Colonic mucosa (tissue), 4 donors: ENCODE data around the gene IGF2BP2. TPM values are rescaled to one million over a fixed set of nuclear protein-coding genes. Genes with fewer than 3 reads are reported as not detected.

Experiments
- DNase-seq: peaks from one replicate; pipeline ENCODE4 v3.0.0-alpha.2; 2020
- H3K27ac ChIP-seq: fragments of 200-600 bp; one replicate; pipeline ENCODE4 v1.8.0; 2021
- H3K27me3 ChIP-seq: fragments of 200-600 bp; one replicate; pipeline ENCODE4 v1.8.0; 2021
- H3K36me3 ChIP-seq: fragments of 200-600 bp; one replicate; pipeline ENCODE4 v1.8.0; 2021
- H3K4me1 ChIP-seq: fragments of 200-600 bp; one replicate; pipeline ENCODE4 v1.8.0; 2021; ENCODE audit warnings: mild to moderate bottlenecking
- H3K4me3 ChIP-seq: fragments of 200-600 bp; one replicate; pipeline ENCODE4 v1.8.0; 2021
- H3K9ac ChIP-seq, 2 donors: one replicate each; pipeline ENCODE4 v1.7.0; 2013; ENCODE audit warnings: control low read depth in 2 of 2, low read depth in 2 of 2, low read length in 2 of 2
- H3K9me3 ChIP-seq: fragments of 200-600 bp; one replicate; pipeline ENCODE4 v1.8.0; 2021
- CTCF ChIP-seq: fragments of 200-600 bp; IDR thresholded peaks from one replicate; pipeline ENCODE4 v1.8.0; 2022; ENCODE audit warnings: antibody characterized with exemption, mild to moderate bottlenecking
- intact Hi-C: fragments of 100-400 bp; cut with DNase I; formaldehyde crosslinking; loops from one replicate; pipeline ENCODE4 v1.14.1; 2022
- total RNA-seq, 2 donors: library from RNA; stranded (reverse); fragmentation: NEBNext Ultra II Directional in 1 of 2; extraction: Animal tissue kit (Norgen Biotek cat#: 25700) in 1 of 2; gene quantifications; one replicate each; pipeline ENCODE4 v1.2.1, GENCODE V29; 2021
- donor health status: healthy.
- donor health status: DM: no; HTN: no; CAD: no.
- donor health status: DM: no; HTN: no; CAD: no.

IGF2BP2 gene
- total RNA-seq, 2 donors from 2014 or later: 48.7 to 61.2 TPM

- Histone ChIP-seq H3K4me1 (no peaks in the 10 kb centered on the region), H3K9me3 (no peaks in the 10 kb centered on the region), H3K9ac (no peak overlapping the region), H3K27ac (no peak overlapping the region), H3K27me3 (no peaks in the 10 kb centered on the region), H3K4me3 (no peak overlapping the region), H3K36me3 (no peaks in the 10 kb centered on the region)
- no peak for DNase-seq
- TF ChIP-seq CTCF: no peak
- intact Hi-C loops: no loop called here
Measured at GRCh38 chr3:185724251-185724650, 100.6 kb downstream of the IGF2BP2 start.

GRCh38 chr3:185722881-185723280, 102.0 kb downstream of the IGF2BP2 start:
- Histone ChIP-seq H3K9ac (no peak overlapping the region), H3K4me3 (no peak overlapping the region), H3K27ac (no peak overlapping the region), H3K9me3 (no peaks in the 10 kb centered on the region), H3K27me3 (no peaks in the 10 kb centered on the region), H3K36me3 (no peaks in the 10 kb centered on the region), H3K4me1 (no peaks in the 10 kb centered on the region)
- intact Hi-C loops: no loop called here
- no peak for DNase-seq
- no peak for TF ChIP-seq CTCF

- no peak for TF ChIP-seq CTCF
Measured at GRCh38 chr3:185721970-185722369, 102.9 kb downstream of the IGF2BP2 start.

GRCh38 chr3:185720326-185720725, 104.5 kb downstream of the IGF2BP2 start:
- Histone ChIP-seq H3K4me3 (no peak overlapping the region), H3K4me1 (peaks cover 4% of the 10 kb centered on the region), H3K27ac (no peak overlapping the region), H3K9ac (no peak overlapping the region), H3K9me3 (no peaks in the 10 kb centered on the region), H3K36me3 (no peaks in the 10 kb centered on the region), H3K27me3 (no peaks in the 10 kb centered on the region)
- no peak for DNase-seq
- intact Hi-C loops: no loop called here
- no peak for TF ChIP-seq CTCF

More at GRCh38 chr3:185721970-185722369, 102.9 kb downstream of the IGF2BP2 start:
- Histone ChIP-seq H3K4me1 (no peaks in the 10 kb centered on the region), H3K27me3 (no peaks in the 10 kb centered on the region), H3K9ac (no peak overlapping the region), H3K4me3 (no peak overlapping the region), H3K9me3 (no peaks in the 10 kb centered on the region), H3K36me3 (no peaks in the 10 kb centered on the region), H3K27ac (no peak overlapping the region)
- DNase-seq: no peak
- intact Hi-C loops: no loop called here

GRCh38 chr3:185718736-185719593, 105.9 kb downstream of the IGF2BP2 start:
- H3K9me3 ChIP-seq: no peaks in the 10 kb centered on the region
- TF ChIP-seq CTCF: no peak
- no peaks in the 10 kb centered on the region for H3K36me3 ChIP-seq
- H3K27me3 ChIP-seq: no peaks in the 10 kb centered on the region
- peaks cover 8% of the 10 kb centered on the region for H3K4me1 ChIP-seq
- DNase-seq: no peak
- no peak overlapping the region for H3K4me3 ChIP-seq
- H3K27ac ChIP-seq: no peak overlapping the region
- H3K9ac ChIP-seq: no peak overlapping the region
- intact Hi-C loops: no loop called here
